ENCODE measurements around the gene ARL8B. TPM values are rescaled to one million over a fixed set of nuclear protein-coding genes. Genes with fewer than 3 reads are reported as not detected.
A peak's percentile ranks its signal among the peaks of the same experiment; 100 is the strongest.
"Not testable (repeated sequence)": the region's sequence is repeated elsewhere in the genome, so short reads cannot be mapped to it uniquely, and the experiment has no call there.

Gene ARL8B
- total RNA-seq, 1 donor from 2014 or later = 43.5 TPM

- Mint-ChIP-seq H3K36me3 (no peaks in the 10 kb centered on the region), H3K9me3 (no peaks in the 10 kb centered on the region), H3K4me3 (no peak overlapping the region), H3K4me1 (ENCODE audit: unreplicated experiment) (no peaks in the 10 kb centered on the region), H3K27me3 (peaks cover 5% of the 10 kb centered on the region), H3K27ac (peak overlapping the region; percentile 48)
- TF ChIP-seq CTCF (conservative IDR thresholded peaks at IDR 0.05) = no peak
- DNase-seq (ENCODE audit: extremely low spot score, unreplicated experiment) = no peak
These were observed 18.3 kb upstream of the ARL8B start for GRCh38 chr3:5103743-5104142.

- Mint-ChIP-seq H3K27ac (no peak overlapping the region), H3K36me3 (no peaks in the 10 kb centered on the region), H3K27me3 (no peaks in the 10 kb centered on the region), H3K9me3 (no peaks in the 10 kb centered on the region), H3K4me1 (ENCODE audit: unreplicated experiment) (no peaks in the 10 kb centered on the region), H3K4me3 (no peak overlapping the region)
- TF ChIP-seq CTCF (conservative IDR thresholded peaks at IDR 0.05) = no peak
- no peak for DNase-seq (ENCODE audit: extremely low spot score, unreplicated experiment)
These were observed 17.0 kb upstream of the ARL8B start for GRCh38 chr3:5105050-5105449.

- not testable (repeated sequence) for DNase-seq (ENCODE audit: extremely low spot score, unreplicated experiment); H3K36me3 Mint-ChIP-seq; H3K4me3 Mint-ChIP-seq; H3K4me1 Mint-ChIP-seq (ENCODE audit: unreplicated experiment); H3K27ac Mint-ChIP-seq; H3K27me3 Mint-ChIP-seq; H3K9me3 Mint-ChIP-seq
These were observed 15.7 kb upstream of the ARL8B start for GRCh38 chr3:5106371-5106770.

GRCh38 chr3:5106933-5107334 is 15.2 kb upstream of the ARL8B start:
- DNase-seq (ENCODE audit: extremely low spot score, unreplicated experiment); H3K27me3 Mint-ChIP-seq; H3K9me3 Mint-ChIP-seq; H3K4me3 Mint-ChIP-seq; H3K36me3 Mint-ChIP-seq; H3K4me1 Mint-ChIP-seq (ENCODE audit: unreplicated experiment); H3K27ac Mint-ChIP-seq: not testable (repeated sequence)

GRCh38 chr3:5110337-5110736 is 11.8 kb upstream of the ARL8B start:
- H3K9me3 Mint-ChIP-seq = no peaks in the 10 kb centered on the region
- no peak for TF ChIP-seq CTCF (conservative IDR thresholded peaks at IDR 0.05)
- H3K27me3 Mint-ChIP-seq = no peaks in the 10 kb centered on the region
- H3K27ac Mint-ChIP-seq = no peak overlapping the region
- H3K4me3 Mint-ChIP-seq = no peak overlapping the region
- no peaks in the 10 kb centered on the region for H3K36me3 Mint-ChIP-seq
- H3K4me1 Mint-ChIP-seq (ENCODE audit: unreplicated experiment) = no peaks in the 10 kb centered on the region
- DNase-seq (ENCODE audit: extremely low spot score, unreplicated experiment) = no peak

GRCh38 chr3:5112043-5112442 is 10.0 kb upstream of the ARL8B start:
- Mint-ChIP-seq H3K27me3 (peaks cover 4% of the 10 kb centered on the region), H3K4me3 (no peak overlapping the region), H3K9me3 (no peaks in the 10 kb centered on the region), H3K4me1 (ENCODE audit: unreplicated experiment) (no peaks in the 10 kb centered on the region), H3K36me3 (no peaks in the 10 kb centered on the region), H3K27ac (no peak overlapping the region)
- no peak for DNase-seq (ENCODE audit: extremely low spot score, unreplicated experiment)
- TF ChIP-seq CTCF (conservative IDR thresholded peaks at IDR 0.05) = no peak

- H3K4me1 Mint-ChIP-seq (ENCODE audit: unreplicated experiment); H3K36me3 Mint-ChIP-seq; H3K27ac Mint-ChIP-seq; H3K27me3 Mint-ChIP-seq; H3K4me3 Mint-ChIP-seq; H3K9me3 Mint-ChIP-seq; DNase-seq (ENCODE audit: extremely low spot score, unreplicated experiment): not testable (repeated sequence)
These were observed 8.4 kb upstream of the ARL8B start for GRCh38 chr3:5113726-5114125.

Data from type B pancreatic cell (in vitro differentiated cells).